Measurements from ENCODE around the gene MAPKAPK2.

Gene MAPKAPK2

GRCh38 chr1:206672011-206672688 lies 12.6 kb upstream of the MAPKAPK2 start:
- Histone ChIP-seq H3K27ac (ENCODE audit: low read depth, low read length) (no peak overlapping the region; the same call in 1 of the 2 replicates), H3K36me3 (ENCODE audit: insufficient read depth, low read length) (no peaks in the 10 kb centered on the region), H2AFZ (ENCODE audit: low read length, unreplicated experiment) (no peak overlapping the region), H3K4me1 (ENCODE audit: control insufficient read depth, insufficient read depth, low read length, unreplicated experiment) (peaks cover 33% of the 10 kb centered on the region), H3K4me3 (ENCODE audit: low read depth, low read length) (no peak overlapping the region), H3K27me3 (ENCODE audit: insufficient read depth, low read length) (no peaks in the 10 kb centered on the region), H3K79me2 (ENCODE audit: control insufficient read depth, insufficient read depth, low read length, unreplicated experiment) (no peaks in the 10 kb centered on the region)

DNA sequence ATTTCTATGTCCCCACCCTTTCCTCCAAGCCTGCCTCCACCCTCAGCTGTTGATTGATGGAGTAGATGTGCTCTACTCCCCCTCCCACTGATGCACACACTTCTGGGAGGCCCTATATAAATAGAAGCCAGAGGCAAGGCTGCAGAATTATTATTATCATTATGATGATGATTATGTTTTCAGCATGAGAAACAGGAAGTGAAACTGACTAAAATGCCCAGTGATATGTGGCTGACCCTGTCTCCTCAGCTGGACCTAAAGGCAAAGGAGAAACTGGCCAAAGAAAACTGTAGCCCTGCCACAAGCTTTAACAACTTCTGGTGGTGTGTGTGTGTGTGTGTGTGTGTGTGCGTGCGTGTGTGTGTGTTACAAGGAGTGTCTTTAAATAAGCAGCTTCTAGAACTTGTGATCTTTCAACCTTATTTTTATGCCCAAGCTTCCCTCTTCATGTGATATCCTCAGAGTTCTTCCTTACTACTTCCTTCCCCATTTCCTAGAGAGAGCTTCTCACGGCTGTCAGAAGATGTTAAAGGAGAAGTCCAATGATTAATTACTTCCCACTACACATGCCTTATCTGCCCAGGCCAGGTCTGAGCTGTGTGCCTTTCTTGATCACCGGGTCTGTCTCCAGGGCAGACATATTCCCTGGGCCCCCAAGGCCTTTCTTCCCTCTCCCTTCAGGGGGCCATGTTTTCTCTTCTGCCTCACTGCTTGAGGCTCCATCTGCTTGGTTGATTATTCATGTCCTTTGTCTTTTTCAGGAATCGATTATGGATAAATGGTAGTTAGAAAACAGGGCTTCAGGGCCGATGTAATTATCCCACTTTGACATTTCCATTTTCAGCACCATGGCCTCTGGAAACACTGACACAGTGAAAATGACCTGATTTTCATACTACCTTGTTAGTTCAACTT lies 11.6 kb upstream of the MAPKAPK2 start:
- Histone ChIP-seq H3K4me1 (ENCODE audit: control insufficient read depth, insufficient read depth, low read length, unreplicated experiment) (peaks cover 33% of the 10 kb centered on the region), H3K36me3 (ENCODE audit: insufficient read depth, low read length) (no peaks in the 10 kb centered on the region), H3K27ac (ENCODE audit: low read depth, low read length) (0 out of 2 replicates have a peak overlapping the region, but pooled peaks have one; percentile 6), H2AFZ (ENCODE audit: low read length, unreplicated experiment) (peak overlapping the region; percentile 10), H3K27me3 (ENCODE audit: insufficient read depth, low read length) (no peaks in the 10 kb centered on the region), H3K79me2 (ENCODE audit: control insufficient read depth, insufficient read depth, low read length, unreplicated experiment) (no peaks in the 10 kb centered on the region), H3K4me3 (ENCODE audit: low read depth, low read length) (no peak overlapping the region)

- Histone ChIP-seq H3K27ac (ENCODE audit: low read depth, low read length) (peak overlapping the region; percentile 81), H3K79me2 (ENCODE audit: control insufficient read depth, insufficient read depth, low read length, unreplicated experiment) (no peaks in the 10 kb centered on the region), H3K27me3 (ENCODE audit: insufficient read depth, low read length) (no peaks in the 10 kb centered on the region), H2AFZ (ENCODE audit: low read length, unreplicated experiment) (no peak overlapping the region), H3K36me3 (ENCODE audit: insufficient read depth, low read length) (no peaks in the 10 kb centered on the region), H3K4me3 (ENCODE audit: low read depth, low read length) (no peak overlapping the region), H3K4me1 (ENCODE audit: control insufficient read depth, insufficient read depth, low read length, unreplicated experiment) (peaks cover 33% of the 10 kb centered on the region)
Measured at GRCh38 chr1:206674236-206674635, 10.5 kb upstream of the MAPKAPK2 start.

DNA sequence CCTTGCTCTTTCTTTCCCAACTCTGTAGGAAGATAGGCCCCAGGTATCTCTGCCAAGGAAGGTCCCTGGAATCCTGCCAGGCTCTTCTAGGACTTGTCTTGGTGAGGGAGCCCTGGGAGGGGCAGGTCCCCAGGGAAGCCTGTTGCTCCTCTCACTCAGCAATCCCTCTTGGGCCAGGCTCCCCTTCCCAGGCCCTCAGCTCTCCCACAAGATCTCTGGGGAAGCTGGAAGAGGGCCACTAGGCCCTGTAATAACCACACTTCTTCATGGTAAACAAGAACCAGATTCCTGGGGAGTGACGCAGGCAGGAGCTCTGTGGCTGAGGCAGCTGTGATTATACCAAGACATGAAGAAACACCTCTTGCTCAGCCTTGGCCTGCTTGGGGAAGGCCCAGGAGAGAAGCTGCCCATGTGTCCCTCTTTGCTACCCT lies 9.9 kb upstream of the MAPKAPK2 start:
- Histone ChIP-seq H3K4me1 (ENCODE audit: control insufficient read depth, insufficient read depth, low read length, unreplicated experiment) (peaks cover 33% of the 10 kb centered on the region), H2AFZ (ENCODE audit: low read length, unreplicated experiment) (no peak overlapping the region), H3K36me3 (ENCODE audit: insufficient read depth, low read length) (no peaks in the 10 kb centered on the region), H3K27me3 (ENCODE audit: insufficient read depth, low read length) (no peaks in the 10 kb centered on the region), H3K27ac (ENCODE audit: low read depth, low read length) (peak overlapping the region; percentile 81), H3K4me3 (ENCODE audit: low read depth, low read length) (no peak overlapping the region), H3K79me2 (ENCODE audit: control insufficient read depth, insufficient read depth, low read length, unreplicated experiment) (no peaks in the 10 kb centered on the region)

DNA sequence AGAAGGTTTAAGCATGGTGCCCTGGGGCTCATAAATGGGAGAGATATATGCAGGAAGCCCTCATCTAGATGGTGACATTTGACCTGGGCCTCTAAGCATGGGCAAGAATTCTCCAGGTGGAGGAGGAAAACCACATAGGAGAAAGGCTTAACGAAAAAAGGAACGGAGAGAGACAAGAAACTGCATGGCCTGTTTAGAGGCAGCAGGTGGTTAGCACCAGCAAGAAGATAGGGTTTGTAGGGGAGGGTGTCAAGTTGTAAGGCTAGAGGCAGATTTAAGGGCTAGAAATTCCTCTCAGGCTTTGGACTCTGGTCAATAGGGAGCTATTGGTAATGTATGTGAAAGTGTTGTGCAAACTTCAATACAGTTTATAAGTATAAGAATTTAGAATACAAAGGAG lies 8.2 kb upstream of the MAPKAPK2 start:
- Histone ChIP-seq H3K4me1 (ENCODE audit: control insufficient read depth, insufficient read depth, low read length, unreplicated experiment) (peaks cover 33% of the 10 kb centered on the region), H3K4me3 (ENCODE audit: low read depth, low read length) (no peak overlapping the region), H3K27ac (ENCODE audit: low read depth, low read length) (no peak overlapping the region), H3K36me3 (ENCODE audit: insufficient read depth, low read length) (no peaks in the 10 kb centered on the region), H2AFZ (ENCODE audit: low read length, unreplicated experiment) (no peak overlapping the region), H3K79me2 (ENCODE audit: control insufficient read depth, insufficient read depth, low read length, unreplicated experiment) (no peaks in the 10 kb centered on the region), H3K27me3 (ENCODE audit: insufficient read depth, low read length) (no peaks in the 10 kb centered on the region)

DNA sequence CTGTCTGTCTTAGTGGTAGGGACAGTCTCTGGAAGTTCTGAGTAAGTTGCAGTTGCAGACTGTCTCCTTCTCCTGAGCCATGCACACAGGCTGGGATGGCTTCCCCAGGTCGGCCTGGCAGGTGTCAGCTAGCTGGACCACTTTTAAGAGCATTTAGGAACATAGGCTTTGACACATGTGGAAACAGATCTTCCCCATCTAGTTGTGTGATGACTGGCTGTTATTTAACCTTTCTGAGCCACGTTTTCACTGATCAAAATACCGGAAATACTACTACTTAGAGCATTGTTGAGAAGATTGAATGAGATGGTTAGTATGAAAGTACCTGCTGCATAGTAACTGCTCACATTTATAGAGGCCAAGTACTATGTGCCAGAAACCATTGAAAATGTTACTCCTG lies 6.2 kb upstream of the MAPKAPK2 start:
- Histone ChIP-seq H3K4me3 (ENCODE audit: low read depth, low read length) (no peak overlapping the region), H2AFZ (ENCODE audit: low read length, unreplicated experiment) (no peak overlapping the region), H3K79me2 (ENCODE audit: control insufficient read depth, insufficient read depth, low read length, unreplicated experiment) (no peaks in the 10 kb centered on the region), H3K27ac (ENCODE audit: low read depth, low read length) (no peak overlapping the region), H3K36me3 (ENCODE audit: insufficient read depth, low read length) (no peaks in the 10 kb centered on the region), H3K4me1 (ENCODE audit: control insufficient read depth, insufficient read depth, low read length, unreplicated experiment) (peaks cover 21% of the 10 kb centered on the region), H3K27me3 (ENCODE audit: insufficient read depth, low read length) (no peaks in the 10 kb centered on the region)

GRCh38 chr1:206679738-206680211 lies 4.9 kb upstream of the MAPKAPK2 start:
- no peak overlapping the region for H3K27ac ChIP-seq (ENCODE audit: low read depth, low read length)

DNA sequence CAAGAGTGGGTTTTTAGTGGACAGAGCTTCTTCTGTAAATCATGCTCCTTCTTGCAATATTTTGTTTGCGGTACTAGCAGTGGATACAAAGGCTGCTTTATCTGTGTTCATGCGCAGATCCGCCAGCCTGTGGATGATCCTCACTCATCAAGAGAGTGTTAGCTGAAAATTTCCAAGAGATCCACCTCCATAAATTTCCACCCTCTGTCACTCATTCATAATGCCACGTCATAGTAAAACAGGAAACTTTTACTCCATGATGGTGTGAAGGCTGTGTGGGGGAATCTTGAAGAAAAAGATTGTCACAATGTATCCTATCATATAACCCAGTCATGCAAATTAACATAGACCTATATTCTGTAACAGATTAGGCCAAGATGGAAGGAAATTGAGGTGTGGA lies 4.4 kb upstream of the MAPKAPK2 start:
- Histone ChIP-seq H3K27ac (ENCODE audit: low read depth, low read length) (no peak overlapping the region), H3K27me3 (ENCODE audit: insufficient read depth, low read length) (no peaks in the 10 kb centered on the region), H3K36me3 (ENCODE audit: insufficient read depth, low read length) (no peaks in the 10 kb centered on the region), H2AFZ (ENCODE audit: low read length, unreplicated experiment) (no peak overlapping the region), H3K4me3 (ENCODE audit: low read depth, low read length) (no peak overlapping the region), H3K4me1 (ENCODE audit: control insufficient read depth, insufficient read depth, low read length, unreplicated experiment) (peaks cover 5% of the 10 kb centered on the region), H3K79me2 (ENCODE audit: control insufficient read depth, insufficient read depth, low read length, unreplicated experiment) (peaks cover 5% of the 10 kb centered on the region)

More at GRCh38 chr1:206679738-206680211, 4.9 kb upstream of the MAPKAPK2 start:
- H3K4me3 ChIP-seq (ENCODE audit: low read depth, low read length): no peak overlapping the region
- H2AFZ ChIP-seq (ENCODE audit: low read length, unreplicated experiment): no peak overlapping the region
- H3K79me2 ChIP-seq (ENCODE audit: control insufficient read depth, insufficient read depth, low read length, unreplicated experiment): no peaks in the 10 kb centered on the region
- H3K4me1 ChIP-seq (ENCODE audit: control insufficient read depth, insufficient read depth, low read length, unreplicated experiment): peaks cover 9% of the 10 kb centered on the region
- H3K36me3 ChIP-seq (ENCODE audit: insufficient read depth, low read length): no peaks in the 10 kb centered on the region
- no peaks in the 10 kb centered on the region for H3K27me3 ChIP-seq (ENCODE audit: insufficient read depth, low read length)

GRCh38 chr1:206681359-206681758 lies 3.3 kb upstream of the MAPKAPK2 start:
- H3K4me3 ChIP-seq (ENCODE audit: low read depth, low read length): no peak overlapping the region
- H3K36me3 ChIP-seq (ENCODE audit: insufficient read depth, low read length): no peaks in the 10 kb centered on the region
- no peaks in the 10 kb centered on the region for H3K4me1 ChIP-seq (ENCODE audit: control insufficient read depth, insufficient read depth, low read length, unreplicated experiment)
- H3K27ac ChIP-seq (ENCODE audit: low read depth, low read length): no peak overlapping the region
- H3K79me2 ChIP-seq (ENCODE audit: control insufficient read depth, insufficient read depth, low read length, unreplicated experiment): peaks cover 15% of the 10 kb centered on the region
- H2AFZ ChIP-seq (ENCODE audit: low read length, unreplicated experiment): no peak overlapping the region
- H3K27me3 ChIP-seq (ENCODE audit: insufficient read depth, low read length): no peaks in the 10 kb centered on the region

DNA sequence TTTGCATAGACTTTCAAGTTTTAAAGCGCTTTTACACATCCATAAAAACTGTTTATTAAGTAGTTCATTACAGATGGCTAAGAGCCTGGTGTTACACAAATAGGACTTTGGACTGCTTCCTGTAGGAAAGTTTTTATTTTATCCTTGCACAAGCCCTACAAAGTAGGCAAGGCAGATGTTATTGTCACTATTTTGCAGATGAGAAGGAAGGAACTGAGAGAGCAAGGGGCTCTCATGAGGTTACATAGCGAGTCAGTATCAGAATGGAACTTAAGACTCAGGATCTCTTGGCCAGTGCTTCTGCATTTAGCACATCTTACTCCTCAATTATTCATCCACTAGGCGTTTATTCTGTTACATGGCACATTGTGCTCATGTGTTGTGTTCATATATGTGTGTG lies 2.6 kb upstream of the MAPKAPK2 start:
- Histone ChIP-seq H3K27me3 (ENCODE audit: insufficient read depth, low read length) (no peaks in the 10 kb centered on the region), H3K4me3 (ENCODE audit: low read depth, low read length) (no peak overlapping the region), H3K36me3 (ENCODE audit: insufficient read depth, low read length) (no peaks in the 10 kb centered on the region), H3K4me1 (ENCODE audit: control insufficient read depth, insufficient read depth, low read length, unreplicated experiment) (peaks cover 6% of the 10 kb centered on the region), H2AFZ (ENCODE audit: low read length, unreplicated experiment) (no peak overlapping the region), H3K79me2 (ENCODE audit: control insufficient read depth, insufficient read depth, low read length, unreplicated experiment) (peaks cover 22% of the 10 kb centered on the region), H3K27ac (ENCODE audit: low read depth, low read length) (no peak overlapping the region)

All from ACC112 (cell line).